Ishikawa (cell line): ENCODE results near the gene PDE11A.

ENCODE experiments used
- CEBPB ChIP-seq: IDR thresholded peaks from 2 replicates; pipeline ENCODE4 v1.6.1; 2012
- CREB1 ChIP-seq: IDR thresholded peaks from 2 replicates; pipeline ENCODE4 v1.6.1; 2012; ENCODE audit warnings: low read depth
- EGR1 ChIP-seq: IDR thresholded peaks from 2 replicates; pipeline ENCODE4 v1.6.1; 2012
- EP300 ChIP-seq: IDR thresholded peaks from 2 replicates; pipeline ENCODE4 v1.6.1; 2012; ENCODE audit warnings: borderline replicate concordance
- FOXM1 ChIP-seq: IDR thresholded peaks from 2 replicates; pipeline ENCODE4 v1.6.1; 2012; ENCODE audit warnings: low read depth, borderline replicate concordance
- NFIC ChIP-seq: IDR thresholded peaks from 2 replicates; pipeline ENCODE4 v1.6.1; 2012
- RAD21 ChIP-seq: IDR thresholded peaks from 2 replicates; pipeline ENCODE4 v1.6.1; 2012; ENCODE audit warnings: low read depth
- TAF1 ChIP-seq: IDR thresholded peaks from 2 replicates; pipeline ENCODE4 v1.6.1; 2012; ENCODE audit warnings: low read depth, mild to moderate bottlenecking
- TCF12 ChIP-seq: IDR thresholded peaks from 2 replicates; pipeline ENCODE4 v1.6.1; 2012; ENCODE audit warnings: low read depth
- TEAD4 ChIP-seq: IDR thresholded peaks from 2 replicates; pipeline ENCODE4 v1.6.1; 2012
- YY1 ChIP-seq: IDR thresholded peaks from 2 replicates; pipeline ENCODE4 v1.6.1; 2012; ENCODE audit warnings: low read depth
- ZBTB7A ChIP-seq: IDR thresholded peaks from 2 replicates; pipeline ENCODE4 v1.6.1; 2012; ENCODE audit warnings: low read depth
- TF ChIP-seq, protein P1 (sequence below): IDR thresholded peaks from 2 replicates; pipeline ENCODE4 v1.6.1; 2012; ENCODE audit warnings: low read depth, mild to moderate bottlenecking
- TF ChIP-seq, protein P2 (sequence below): IDR thresholded peaks from 2 replicates; pipeline ENCODE4 v1.6.1; 2012
- TF ChIP-seq, protein P3 (sequence below): IDR thresholded peaks from 2 replicates; pipeline ENCODE4 v1.6.1; 2012

The PDE11A gene

DNA sequence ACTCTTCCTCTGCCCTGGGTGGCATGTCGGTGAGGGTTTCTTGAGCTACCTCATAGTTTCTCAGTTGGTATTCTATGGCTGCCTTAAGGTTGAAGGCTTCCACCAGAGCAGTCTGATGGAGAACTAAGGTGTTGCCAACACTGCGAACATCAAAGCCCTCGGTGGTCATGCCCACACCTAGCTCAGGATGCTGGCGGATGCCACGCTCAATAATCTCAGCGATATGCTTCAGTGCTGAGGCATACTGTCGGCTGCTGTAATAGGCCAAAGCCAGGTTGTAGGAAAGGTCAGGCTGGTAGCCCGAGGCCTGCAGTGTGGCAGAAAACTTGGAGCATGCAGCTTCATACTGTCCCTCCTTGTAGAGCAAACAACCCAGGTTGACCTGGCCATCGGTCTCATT lies 454.7 kb downstream of the PDE11A start:
- TF ChIP-seq CEBPB (no peak), CREB1 (no peak), ZBTB7A (no peak), TCF12 (no peak), EP300 (no peak), TAF1 (no peak), YY1 (no peak), RAD21 (no peak), NFIC (no peak)
- TF ChIP-seq, protein P1, sequence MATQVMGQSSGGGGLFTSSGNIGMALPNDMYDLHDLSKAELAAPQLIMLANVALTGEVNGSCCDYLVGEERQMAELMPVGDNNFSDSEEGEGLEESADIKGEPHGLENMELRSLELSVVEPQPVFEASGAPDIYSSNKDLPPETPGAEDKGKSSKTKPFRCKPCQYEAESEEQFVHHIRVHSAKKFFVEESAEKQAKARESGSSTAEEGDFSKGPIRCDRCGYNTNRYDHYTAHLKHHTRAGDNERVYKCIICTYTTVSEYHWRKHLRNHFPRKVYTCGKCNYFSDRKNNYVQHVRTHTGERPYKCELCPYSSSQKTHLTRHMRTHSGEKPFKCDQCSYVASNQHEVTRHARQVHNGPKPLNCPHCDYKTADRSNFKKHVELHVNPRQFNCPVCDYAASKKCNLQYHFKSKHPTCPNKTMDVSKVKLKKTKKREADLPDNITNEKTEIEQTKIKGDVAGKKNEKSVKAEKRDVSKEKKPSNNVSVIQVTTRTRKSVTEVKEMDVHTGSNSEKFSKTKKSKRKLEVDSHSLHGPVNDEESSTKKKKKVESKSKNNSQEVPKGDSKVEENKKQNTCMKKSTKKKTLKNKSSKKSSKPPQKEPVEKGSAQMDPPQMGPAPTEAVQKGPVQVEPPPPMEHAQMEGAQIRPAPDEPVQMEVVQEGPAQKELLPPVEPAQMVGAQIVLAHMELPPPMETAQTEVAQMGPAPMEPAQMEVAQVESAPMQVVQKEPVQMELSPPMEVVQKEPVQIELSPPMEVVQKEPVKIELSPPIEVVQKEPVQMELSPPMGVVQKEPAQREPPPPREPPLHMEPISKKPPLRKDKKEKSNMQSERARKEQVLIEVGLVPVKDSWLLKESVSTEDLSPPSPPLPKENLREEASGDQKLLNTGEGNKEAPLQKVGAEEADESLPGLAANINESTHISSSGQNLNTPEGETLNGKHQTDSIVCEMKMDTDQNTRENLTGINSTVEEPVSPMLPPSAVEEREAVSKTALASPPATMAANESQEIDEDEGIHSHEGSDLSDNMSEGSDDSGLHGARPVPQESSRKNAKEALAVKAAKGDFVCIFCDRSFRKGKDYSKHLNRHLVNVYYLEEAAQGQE: no peak
- TF ChIP-seq, protein P2, sequence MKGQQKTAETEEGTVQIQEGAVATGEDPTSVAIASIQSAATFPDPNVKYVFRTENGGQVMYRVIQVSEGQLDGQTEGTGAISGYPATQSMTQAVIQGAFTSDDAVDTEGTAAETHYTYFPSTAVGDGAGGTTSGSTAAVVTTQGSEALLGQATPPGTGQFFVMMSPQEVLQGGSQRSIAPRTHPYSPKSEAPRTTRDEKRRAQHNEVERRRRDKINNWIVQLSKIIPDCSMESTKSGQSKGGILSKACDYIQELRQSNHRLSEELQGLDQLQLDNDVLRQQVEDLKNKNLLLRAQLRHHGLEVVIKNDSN: no peak
- TF ChIP-seq, protein P3, sequence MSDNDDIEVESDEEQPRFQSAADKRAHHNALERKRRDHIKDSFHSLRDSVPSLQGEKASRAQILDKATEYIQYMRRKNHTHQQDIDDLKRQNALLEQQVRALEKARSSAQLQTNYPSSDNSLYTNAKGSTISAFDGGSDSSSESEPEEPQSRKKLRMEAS: no peak

DNA sequence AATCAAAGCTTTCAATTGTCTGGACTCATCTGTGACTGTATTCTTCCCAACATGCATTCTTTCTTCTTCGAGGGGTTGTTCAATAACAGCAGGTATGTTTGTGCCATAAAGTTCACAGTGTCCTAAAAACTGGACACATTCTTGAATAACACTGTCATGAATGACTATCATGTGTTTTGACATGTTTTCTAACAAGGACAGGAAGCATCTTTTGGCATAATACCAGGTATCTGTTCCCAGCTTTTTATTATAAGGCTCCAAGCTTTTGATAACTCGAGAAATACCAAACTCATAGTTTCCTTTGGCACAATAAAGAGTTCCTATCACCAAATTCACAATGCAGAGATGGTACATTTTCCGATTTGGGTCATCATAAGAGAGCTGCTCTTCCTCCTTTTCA lies 455.8 kb downstream of the PDE11A start:
- TF ChIP-seq TEAD4 (no peak), EP300 (no peak), CEBPB (no peak), YY1 (no peak), EGR1 (no peak), CREB1 (no peak), TAF1 (no peak)
- TF ChIP-seq, protein P2: no peak

DNA sequence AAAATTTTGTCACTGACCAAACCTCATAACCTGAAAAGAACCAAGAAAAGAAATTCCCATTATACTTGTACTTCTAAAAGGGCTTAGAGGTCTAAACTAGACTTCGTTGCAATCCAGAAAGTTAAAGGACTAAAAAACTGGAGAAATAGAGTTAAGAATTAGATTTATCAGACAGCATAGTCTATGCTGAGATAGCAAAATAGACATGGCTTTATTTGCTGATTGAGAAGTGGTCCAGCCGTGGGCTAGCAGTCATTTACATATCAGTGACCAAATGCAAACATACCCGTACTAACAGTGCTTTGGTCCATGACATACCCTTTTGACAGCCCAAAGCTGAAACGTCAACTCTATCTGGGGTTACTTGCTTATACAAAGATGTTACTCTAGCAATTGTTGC lies 456.5 kb downstream of the PDE11A start:
- TF ChIP-seq CEBPB (no peak), NFIC (no peak), TEAD4 (no peak), TAF1 (no peak), EGR1 (no peak), FOXM1 (no peak), YY1 (no peak)

DNA sequence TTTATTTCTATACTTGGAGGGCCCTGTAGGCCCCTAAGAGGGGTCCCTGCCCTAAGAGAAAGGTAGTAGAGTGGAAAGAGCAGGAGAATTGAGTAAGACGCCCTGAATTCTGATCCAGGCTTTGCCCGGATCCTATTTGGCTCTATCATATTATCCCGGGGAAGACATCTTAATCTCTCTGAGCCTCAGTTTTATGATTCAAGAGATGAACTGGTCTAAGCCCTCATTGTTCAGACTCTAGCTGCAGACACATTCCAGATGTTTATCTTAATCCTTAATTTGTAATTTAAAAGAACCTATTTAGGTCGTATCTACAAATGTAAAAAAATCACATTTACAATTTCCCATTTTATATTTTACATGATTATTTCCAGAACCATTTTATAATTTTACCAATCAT lies 459.9 kb downstream of the PDE11A start:
- TF ChIP-seq RAD21 (no peak), CEBPB (no peak), TCF12 (no peak)
- TF ChIP-seq, protein P2: no peak
- TF ChIP-seq, protein P3: no peak

DNA sequence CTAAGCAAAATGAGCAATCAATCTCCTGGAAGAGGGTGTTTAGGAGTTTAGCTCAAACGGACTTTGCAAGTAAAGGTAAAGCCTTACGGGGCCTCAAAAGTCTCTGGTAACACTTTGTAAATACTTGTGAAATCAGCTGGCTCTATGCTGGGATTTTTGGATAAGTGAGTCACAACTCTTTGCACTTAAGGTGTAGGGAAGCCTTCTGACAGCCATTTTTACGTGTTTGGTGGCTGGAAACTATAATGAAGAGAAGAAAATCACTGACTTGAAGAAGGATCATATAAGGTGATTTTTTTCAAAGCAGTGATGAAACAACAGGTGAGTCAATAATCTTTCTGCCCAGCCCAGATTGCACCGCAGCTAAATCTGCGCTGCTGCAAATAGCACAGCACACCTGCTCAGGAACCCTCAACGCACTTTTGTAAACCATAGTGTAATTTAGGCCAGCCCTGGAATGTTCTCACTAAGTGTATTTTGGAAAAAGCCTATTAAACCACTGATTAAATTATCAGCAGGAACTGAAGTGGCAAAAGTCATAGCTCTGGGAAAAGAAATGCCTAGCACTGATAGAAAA lies 461.2 kb downstream of the PDE11A start:
- TF ChIP-seq, protein P2: no peak
- TF ChIP-seq, protein P3: no peak
- TF ChIP-seq EGR1 (no peak), CREB1 (no peak), RAD21 (no peak), TEAD4 (no peak), FOXM1 (no peak), YY1 (no peak), TCF12 (no peak), NFIC (no peak)
- TF ChIP-seq, protein P1: no peak
